Measurements from ENCODE around the gene EFCC1. TPM values are rescaled to one million over a fixed set of nuclear protein-coding genes. Genes with fewer than 3 reads are reported as not detected.

Gene EFCC1
- total and polyA plus RNA-seq, 2 of the 13 experiments (the other 11 are each of a cell fraction or from before 2014, with no cell fraction given): not detected

DNA sequence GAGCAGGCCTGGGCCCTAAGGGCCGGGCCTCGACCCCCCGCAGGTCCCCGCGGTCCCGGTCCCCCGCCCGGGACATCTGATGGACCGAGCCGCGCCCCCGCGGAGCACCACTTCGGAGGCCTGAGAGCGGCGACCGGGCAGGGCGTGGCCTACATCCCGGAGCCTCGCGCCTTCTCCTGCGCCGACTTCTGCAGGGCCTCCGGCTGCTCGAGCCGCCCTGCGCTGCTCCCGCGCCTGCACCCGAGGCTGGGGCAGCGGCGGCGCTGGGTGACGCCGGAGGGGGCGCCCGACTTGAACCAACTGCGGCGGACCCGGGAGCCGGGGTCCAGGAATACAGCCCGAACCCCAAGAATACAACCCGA lies 44.6 kb downstream of the EFCC1 start:
- no TSS peak for BruUV-seq (replicated peaks)
- Histone ChIP-seq H3K27me3 (ENCODE audit: control insufficient read depth in 1 of 2, insufficient read depth in 2 of 2, low read length in 2 of 2) (peaks cover 3 to 6% of the 10 kb centered on the region in 2 experiments; a peak in 1 of 5 replicates), H3K27ac (ENCODE audit: extremely low read length, insufficient read depth, low read length) (no peak overlapping the region), H3K9ac (ENCODE audit: insufficient read depth, low read depth, low read length) (no peak overlapping the region), H2AFZ (ENCODE audit: low read length) (no peak overlapping the region), H4K20me1 (ENCODE audit: insufficient read depth, low read length) (no peaks in the 10 kb centered on the region), H3K4me3 (replicated peaks in 1 of 3; ENCODE audit: insufficient read depth in 1 of 3, low read depth in 2 of 3, low read length in 3 of 3) (no peak overlapping the region), H3K4me1 (ENCODE audit: insufficient read depth, low read length) (no peaks in the 10 kb centered on the region), H3K9me3 (ENCODE audit: low read length) (peaks cover 7% of the 10 kb centered on the region; the same call in 1 of the 2 replicates), H3K79me2 (ENCODE audit: insufficient read depth, low read length) (no peaks in the 10 kb centered on the region), H3K4me2 (ENCODE audit: low read depth, low read length) (no peak overlapping the region), H3K36me3 (replicated peaks in 1 of 2; ENCODE audit: control insufficient read depth in 1 of 2, insufficient read depth in 2 of 2, low read length in 2 of 2) (no peaks in the 10 kb centered on the region)
- POLR2A ChIA-PET: no interaction called here
- in situ Hi-C loops (cut with HindIII; ENCODE audit: extremely low pct_ligation_motif_present, low pct_unique_long_range_greater_than_20kb) (no loop called here), intact Hi-C loops (cut with micrococcal nuclease; ENCODE audit: unreplicated experiment) (no loop called here)
- WGBS (ENCODE audit: low lambda C conversion rate): 84% methylated on average over 41 of the region's 43 CpGs
- FAIRE-seq (no peak), ATAC-seq (no peak), DNase-seq (ENCODE audit: low spot score) (no peak)
- CTCF ChIA-PET (ENCODE audit: low intra/inter-chr PET ratio, low total read pairs): no interaction called here
- no peak for TF ChIP-seq YEATS2 (CRISPR knock-in tag; IDR thresholded peaks at IDR 0.05; ENCODE audit: borderline replicate concordance)
- TF ChIP-seq ISX (CRISPR knock-in tag; conservative IDR thresholded peaks at IDR 0.05): no peak
- TF ChIP-seq SRF (IDR thresholded peaks at IDR 0.05; ENCODE audit: low read depth, low read length): no peak
- TF ChIP-seq, protein P1, sequence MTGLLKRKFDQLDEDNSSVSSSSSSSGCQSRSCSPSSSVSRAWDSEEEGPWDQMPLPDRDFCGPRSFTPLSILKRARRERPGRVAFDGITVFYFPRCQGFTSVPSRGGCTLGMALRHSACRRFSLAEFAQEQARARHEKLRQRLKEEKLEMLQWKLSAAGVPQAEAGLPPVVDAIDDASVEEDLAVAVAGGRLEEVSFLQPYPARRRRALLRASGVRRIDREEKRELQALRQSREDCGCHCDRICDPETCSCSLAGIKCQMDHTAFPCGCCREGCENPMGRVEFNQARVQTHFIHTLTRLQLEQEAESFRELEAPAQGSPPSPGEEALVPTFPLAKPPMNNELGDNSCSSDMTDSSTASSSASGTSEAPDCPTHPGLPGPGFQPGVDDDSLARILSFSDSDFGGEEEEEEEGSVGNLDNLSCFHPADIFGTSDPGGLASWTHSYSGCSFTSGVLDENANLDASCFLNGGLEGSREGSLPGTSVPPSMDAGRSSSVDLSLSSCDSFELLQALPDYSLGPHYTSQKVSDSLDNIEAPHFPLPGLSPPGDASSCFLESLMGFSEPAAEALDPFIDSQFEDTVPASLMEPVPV (CRISPR knock-in tag; IDR thresholded peaks at IDR 0.05): no peak
- no peak for TF ChIP-seq PRMT3 (CRISPR knock-in tag; IDR thresholded peaks at IDR 0.05; ENCODE audit: borderline replicate concordance, low read depth)
- TF ChIP-seq ZNF549 (CRISPR knock-in tag; IDR thresholded peaks at IDR 0.05): no peak
- TF ChIP-seq TAF15 (IDR thresholded peaks at IDR 0.05; ENCODE audit: low read depth, low read length, poor library complexity, severe bottlenecking): no peak
- TF ChIP-seq RARA (CRISPR knock-in tag; IDR thresholded peaks at IDR 0.05): no peak
- TF ChIP-seq, protein P2, sequence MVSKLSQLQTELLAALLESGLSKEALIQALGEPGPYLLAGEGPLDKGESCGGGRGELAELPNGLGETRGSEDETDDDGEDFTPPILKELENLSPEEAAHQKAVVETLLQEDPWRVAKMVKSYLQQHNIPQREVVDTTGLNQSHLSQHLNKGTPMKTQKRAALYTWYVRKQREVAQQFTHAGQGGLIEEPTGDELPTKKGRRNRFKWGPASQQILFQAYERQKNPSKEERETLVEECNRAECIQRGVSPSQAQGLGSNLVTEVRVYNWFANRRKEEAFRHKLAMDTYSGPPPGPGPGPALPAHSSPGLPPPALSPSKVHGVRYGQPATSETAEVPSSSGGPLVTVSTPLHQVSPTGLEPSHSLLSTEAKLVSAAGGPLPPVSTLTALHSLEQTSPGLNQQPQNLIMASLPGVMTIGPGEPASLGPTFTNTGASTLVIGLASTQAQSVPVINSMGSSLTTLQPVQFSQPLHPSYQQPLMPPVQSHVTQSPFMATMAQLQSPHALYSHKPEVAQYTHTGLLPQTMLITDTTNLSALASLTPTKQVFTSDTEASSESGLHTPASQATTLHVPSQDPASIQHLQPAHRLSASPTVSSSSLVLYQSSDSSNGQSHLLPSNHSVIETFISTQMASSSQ (IDR thresholded peaks at IDR 0.05; ENCODE audit: low read depth): no peak
- TF ChIP-seq, protein P2 (CRISPR knock-in tag; IDR thresholded peaks at IDR 0.05; ENCODE audit: borderline replicate concordance): no peak
- TF ChIP-seq, protein P3, sequence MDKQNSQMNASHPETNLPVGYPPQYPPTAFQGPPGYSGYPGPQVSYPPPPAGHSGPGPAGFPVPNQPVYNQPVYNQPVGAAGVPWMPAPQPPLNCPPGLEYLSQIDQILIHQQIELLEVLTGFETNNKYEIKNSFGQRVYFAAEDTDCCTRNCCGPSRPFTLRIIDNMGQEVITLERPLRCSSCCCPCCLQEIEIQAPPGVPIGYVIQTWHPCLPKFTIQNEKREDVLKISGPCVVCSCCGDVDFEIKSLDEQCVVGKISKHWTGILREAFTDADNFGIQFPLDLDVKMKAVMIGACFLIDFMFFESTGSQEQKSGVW (CRISPR knock-in tag; IDR thresholded peaks at IDR 0.05; ENCODE audit: borderline replicate concordance): no peak
- TF ChIP-seq, protein P4, sequence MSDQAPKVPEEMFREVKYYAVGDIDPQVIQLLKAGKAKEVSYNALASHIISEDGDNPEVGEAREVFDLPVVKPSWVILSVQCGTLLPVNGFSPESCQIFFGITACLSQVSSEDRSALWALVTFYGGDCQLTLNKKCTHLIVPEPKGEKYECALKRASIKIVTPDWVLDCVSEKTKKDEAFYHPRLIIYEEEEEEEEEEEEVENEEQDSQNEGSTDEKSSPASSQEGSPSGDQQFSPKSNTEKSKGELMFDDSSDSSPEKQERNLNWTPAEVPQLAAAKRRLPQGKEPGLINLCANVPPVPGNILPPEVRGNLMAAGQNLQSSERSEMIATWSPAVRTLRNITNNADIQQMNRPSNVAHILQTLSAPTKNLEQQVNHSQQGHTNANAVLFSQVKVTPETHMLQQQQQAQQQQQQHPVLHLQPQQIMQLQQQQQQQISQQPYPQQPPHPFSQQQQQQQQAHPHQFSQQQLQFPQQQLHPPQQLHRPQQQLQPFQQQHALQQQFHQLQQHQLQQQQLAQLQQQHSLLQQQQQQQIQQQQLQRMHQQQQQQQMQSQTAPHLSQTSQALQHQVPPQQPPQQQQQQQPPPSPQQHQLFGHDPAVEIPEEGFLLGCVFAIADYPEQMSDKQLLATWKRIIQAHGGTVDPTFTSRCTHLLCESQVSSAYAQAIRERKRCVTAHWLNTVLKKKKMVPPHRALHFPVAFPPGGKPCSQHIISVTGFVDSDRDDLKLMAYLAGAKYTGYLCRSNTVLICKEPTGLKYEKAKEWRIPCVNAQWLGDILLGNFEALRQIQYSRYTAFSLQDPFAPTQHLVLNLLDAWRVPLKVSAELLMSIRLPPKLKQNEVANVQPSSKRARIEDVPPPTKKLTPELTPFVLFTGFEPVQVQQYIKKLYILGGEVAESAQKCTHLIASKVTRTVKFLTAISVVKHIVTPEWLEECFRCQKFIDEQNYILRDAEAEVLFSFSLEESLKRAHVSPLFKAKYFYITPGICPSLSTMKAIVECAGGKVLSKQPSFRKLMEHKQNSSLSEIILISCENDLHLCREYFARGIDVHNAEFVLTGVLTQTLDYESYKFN (CRISPR knock-in tag; conservative IDR thresholded peaks at IDR 0.05): no peak
- TF ChIP-seq ZNF337 (CRISPR knock-in tag; IDR thresholded peaks at IDR 0.05; ENCODE audit: borderline replicate concordance, low read depth): no peak
- TF ChIP-seq E2F5 (CRISPR knock-in tag; conservative IDR thresholded peaks at IDR 0.05): no peak

Measured in HepG2 (cell line).